PFSK-1 (cell line): ENCODE measurements around the gene DNASE1L2.

Experiments used
- FOXP2 ChIP-seq: optimal IDR thresholded peaks from 2 replicates; pipeline ENCODE3; 2011; ENCODE audit warnings: borderline replicate concordance, control low read depth, inconsistent platforms; ENCODE audit not compliant: insufficient read depth; ENCODE audit errors: extremely low read length, extremely low read depth
- POLR2AphosphoS5 ChIP-seq: IDR thresholded peaks from 2 replicates; pipeline ENCODE4 v1.6.1; 2012; ENCODE audit warnings: low read depth, mild to moderate bottlenecking, control low read depth, low read length, moderate library complexity
- SIN3A ChIP-seq: IDR thresholded peaks from 2 replicates; pipeline ENCODE4 v1.6.1; 2012; ENCODE audit warnings: mild to moderate bottlenecking, low read length, moderate library complexity, borderline replicate concordance; ENCODE audit not compliant: insufficient read depth
- TAF1 ChIP-seq: IDR thresholded peaks from 2 replicates; pipeline ENCODE4 v1.6.1; 2012; ENCODE audit warnings: low read length, control low read depth, borderline replicate concordance; ENCODE audit not compliant: insufficient read depth
- TF ChIP-seq, protein P1 (sequence below), 2 experiments: IDR thresholded peaks; 2 replicates each; pipeline versions ENCODE4 v1.6.1 to v1.8.0; 2011 to 2012; ENCODE audit warnings: low read depth in 2 of 2, low read length in 2 of 2, control low read depth in 1 of 2, inconsistent platforms in 1 of 2, mild to moderate bottlenecking in 1 of 2, moderate library complexity in 1 of 2; ENCODE audit not compliant: insufficient read depth in 1 of 2

DNASE1L2 gene

DNA sequence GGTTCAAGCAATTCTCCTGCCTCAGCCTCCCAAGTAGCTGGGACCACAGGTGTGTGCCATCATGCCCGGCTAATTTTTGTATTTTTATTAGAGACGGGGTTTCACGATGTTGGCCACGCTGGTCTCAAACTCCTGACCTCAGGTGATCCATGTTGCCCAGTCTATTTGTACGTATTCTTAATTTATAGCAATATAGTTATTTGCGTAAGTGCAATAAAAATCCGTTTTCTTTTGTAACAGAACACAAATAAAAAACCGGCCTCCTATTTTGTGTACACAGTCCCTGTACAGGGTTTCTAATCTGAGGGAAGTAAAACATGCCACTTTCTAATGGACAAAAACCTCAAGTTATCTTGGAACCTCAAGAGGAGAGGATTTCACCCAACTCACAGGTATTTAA, 24.0 kb downstream of the DNASE1L2 start:
- TF ChIP-seq POLR2AphosphoS5 (no peak), TAF1 (no peak), SIN3A (no peak), FOXP2 (no peak)
- TF ChIP-seq, protein P1, sequence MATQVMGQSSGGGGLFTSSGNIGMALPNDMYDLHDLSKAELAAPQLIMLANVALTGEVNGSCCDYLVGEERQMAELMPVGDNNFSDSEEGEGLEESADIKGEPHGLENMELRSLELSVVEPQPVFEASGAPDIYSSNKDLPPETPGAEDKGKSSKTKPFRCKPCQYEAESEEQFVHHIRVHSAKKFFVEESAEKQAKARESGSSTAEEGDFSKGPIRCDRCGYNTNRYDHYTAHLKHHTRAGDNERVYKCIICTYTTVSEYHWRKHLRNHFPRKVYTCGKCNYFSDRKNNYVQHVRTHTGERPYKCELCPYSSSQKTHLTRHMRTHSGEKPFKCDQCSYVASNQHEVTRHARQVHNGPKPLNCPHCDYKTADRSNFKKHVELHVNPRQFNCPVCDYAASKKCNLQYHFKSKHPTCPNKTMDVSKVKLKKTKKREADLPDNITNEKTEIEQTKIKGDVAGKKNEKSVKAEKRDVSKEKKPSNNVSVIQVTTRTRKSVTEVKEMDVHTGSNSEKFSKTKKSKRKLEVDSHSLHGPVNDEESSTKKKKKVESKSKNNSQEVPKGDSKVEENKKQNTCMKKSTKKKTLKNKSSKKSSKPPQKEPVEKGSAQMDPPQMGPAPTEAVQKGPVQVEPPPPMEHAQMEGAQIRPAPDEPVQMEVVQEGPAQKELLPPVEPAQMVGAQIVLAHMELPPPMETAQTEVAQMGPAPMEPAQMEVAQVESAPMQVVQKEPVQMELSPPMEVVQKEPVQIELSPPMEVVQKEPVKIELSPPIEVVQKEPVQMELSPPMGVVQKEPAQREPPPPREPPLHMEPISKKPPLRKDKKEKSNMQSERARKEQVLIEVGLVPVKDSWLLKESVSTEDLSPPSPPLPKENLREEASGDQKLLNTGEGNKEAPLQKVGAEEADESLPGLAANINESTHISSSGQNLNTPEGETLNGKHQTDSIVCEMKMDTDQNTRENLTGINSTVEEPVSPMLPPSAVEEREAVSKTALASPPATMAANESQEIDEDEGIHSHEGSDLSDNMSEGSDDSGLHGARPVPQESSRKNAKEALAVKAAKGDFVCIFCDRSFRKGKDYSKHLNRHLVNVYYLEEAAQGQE (IDR thresholded peaks at IDR 0.05; ENCODE audit: insufficient read depth in 1 of 2, low read depth in 2 of 2, low read length in 2 of 2), result no peak

DNA sequence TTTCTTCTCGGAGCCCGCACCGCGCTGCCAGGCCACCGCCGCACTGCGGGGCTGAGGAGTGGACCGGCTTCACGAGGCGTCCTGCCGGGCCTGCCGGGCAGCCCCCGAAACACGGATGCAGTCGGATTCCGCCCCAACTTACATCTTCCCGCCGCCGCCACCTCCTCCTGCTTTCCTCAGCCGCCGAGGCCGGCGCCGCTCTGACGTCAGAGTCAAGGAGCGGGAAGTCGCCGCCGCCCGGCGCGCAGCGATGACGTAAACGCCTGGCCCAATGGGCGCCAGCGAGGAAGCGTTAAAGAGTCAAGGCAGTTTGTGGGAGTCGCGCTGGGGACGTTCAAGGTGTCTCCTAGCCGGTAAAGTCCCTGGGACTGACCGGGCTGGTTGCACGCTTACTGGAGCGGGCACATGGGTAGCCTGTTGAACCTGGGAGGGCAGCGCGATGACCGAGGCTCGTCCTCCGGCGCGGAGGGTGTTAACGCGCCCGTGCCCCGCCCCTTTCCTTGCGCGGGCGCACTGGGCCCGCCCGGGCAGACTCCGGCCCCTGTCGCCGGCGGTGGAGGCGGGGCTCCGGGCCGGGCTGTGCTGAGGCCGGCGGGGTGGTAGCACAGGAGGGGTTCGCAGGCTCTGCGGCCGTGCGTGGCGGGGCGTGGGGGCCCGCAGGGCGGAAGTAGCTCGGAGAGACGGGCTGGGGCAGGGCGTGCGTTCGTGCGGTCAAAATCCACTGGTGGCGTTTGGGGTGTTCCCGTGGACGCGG, 31.8 kb downstream of the DNASE1L2 start, which contains the start of gene RNPS1:
RNPS1 (minus strand) TSS at position 214 of the 754 bp plus-strand sequence. CDS start 3,483 bp downstream, outside the sequence.
- TF ChIP-seq SIN3A, result 0 out of 2 replicates have a peak, but pooled peaks have one; percentile 44
- TF ChIP-seq TAF1, result peak; percentile 87; the same call in 1 of the 2 replicates
- peak; percentile 87 for TF ChIP-seq POLR2AphosphoS5
- TF ChIP-seq FOXP2, result peak; percentile 5
- TF ChIP-seq, protein P1 (IDR thresholded peaks at IDR 0.05; ENCODE audit: insufficient read depth in 1 of 2, low read depth in 2 of 2, low read length in 2 of 2), result no peak

DNA sequence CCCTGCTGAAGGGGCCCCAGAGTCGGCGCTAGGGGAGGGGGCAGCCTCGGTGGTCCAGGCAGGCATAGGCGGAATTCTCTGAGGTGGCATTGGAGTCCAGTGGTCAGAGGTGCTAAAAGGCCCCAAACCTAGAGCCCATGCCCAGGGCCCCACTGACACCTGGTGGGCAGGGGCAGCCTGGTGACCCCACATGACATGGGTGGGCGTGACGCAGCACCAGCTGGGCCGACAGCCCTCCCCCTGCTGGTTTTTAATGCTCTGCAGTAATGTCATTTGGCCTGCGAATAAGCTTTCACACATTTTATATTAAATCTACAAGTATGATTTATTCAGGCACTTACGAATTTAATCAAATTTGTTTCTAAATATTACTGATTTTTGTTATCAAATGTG, 33.8 kb downstream of the DNASE1L2 start:
- TF ChIP-seq TAF1 (no peak), POLR2AphosphoS5 (no peak), FOXP2 (no peak), SIN3A (no peak)
- TF ChIP-seq, protein P1 (IDR thresholded peaks at IDR 0.05; ENCODE audit: insufficient read depth in 1 of 2, low read depth in 2 of 2, low read length in 2 of 2), result no peak

DNA sequence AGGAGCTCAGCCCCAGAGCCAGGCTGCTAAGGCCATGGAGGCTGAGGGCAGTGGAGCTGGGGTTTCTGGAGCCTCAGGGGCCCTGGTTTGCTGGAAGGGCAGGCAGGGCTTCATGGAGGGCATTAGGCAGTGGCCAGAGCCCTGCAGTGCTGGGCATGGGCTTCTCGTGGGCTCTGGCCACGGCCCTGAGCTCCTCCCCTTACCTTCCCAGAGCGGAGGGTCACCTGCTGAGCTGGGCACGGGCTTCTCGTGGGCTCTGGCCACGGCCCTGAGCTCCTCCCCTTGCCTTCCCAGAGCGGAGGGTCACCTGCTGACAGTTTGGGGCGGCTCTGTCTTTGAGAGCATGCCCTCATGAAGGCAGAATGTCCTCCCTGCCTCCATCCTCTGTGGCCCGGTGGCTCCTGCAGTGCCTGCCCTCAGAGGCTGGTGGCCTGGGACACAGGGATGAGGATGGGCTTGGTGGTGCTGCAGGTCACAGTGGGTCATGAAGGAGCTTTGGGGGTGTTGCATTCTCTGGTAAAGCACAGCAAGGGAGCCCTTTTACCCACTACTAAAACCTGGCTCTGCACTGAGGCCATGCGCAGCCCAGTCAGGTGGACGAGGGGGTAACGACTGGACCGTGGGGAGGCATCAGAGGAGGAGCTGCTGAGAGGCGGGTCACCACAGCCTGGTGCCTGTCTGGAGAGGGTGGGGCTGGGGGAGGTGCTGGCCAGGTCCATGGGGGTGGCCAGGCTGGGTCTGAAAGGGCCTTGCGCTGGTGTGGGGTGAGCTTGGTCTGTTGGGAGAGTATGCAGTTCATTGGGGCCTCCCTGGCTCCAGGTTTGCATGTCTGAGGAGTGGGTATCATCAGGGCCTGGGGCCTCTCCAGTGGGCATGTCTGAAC, 34.6 kb downstream of the DNASE1L2 start:
- TF ChIP-seq POLR2AphosphoS5 (no peak), FOXP2 (no peak), SIN3A (no peak)
- TF ChIP-seq, protein P1 (IDR thresholded peaks at IDR 0.05; ENCODE audit: insufficient read depth in 1 of 2, low read depth in 2 of 2, low read length in 2 of 2), result no peak
